IPS-NIHi7 (cell line): ENCODE measurements around the gene SNX15.
A peak's percentile ranks its signal among the peaks of the same experiment; 100 is the strongest.

Experiments
- DNase-seq: peaks from one replicate; pipeline ENCODE4 v3.0.0; 2012; ENCODE audit warnings: mixed read lengths; ENCODE audit errors: extremely low spot score

Gene SNX15

DNA sequence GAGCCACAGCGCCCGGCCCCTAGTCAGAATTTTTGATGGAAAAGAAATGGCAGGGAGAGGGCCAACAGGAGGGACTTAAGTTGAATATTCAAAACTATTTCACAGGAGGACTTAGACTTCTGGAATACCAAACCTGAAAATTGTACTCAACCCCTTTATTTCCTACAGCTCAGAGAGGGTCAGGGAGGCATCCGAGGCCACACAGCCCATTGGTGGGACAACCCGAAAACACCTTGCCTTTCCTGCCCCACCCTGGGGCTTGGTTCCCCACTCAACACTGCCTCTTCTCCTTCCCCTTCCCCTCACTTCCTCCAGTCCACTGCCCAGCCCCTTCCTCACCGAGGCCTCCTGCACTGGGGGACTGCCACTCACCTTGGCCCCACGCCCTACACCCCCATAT is 29.8 kb downstream of the SNX15 start:
- no peak for DNase-seq

DNA sequence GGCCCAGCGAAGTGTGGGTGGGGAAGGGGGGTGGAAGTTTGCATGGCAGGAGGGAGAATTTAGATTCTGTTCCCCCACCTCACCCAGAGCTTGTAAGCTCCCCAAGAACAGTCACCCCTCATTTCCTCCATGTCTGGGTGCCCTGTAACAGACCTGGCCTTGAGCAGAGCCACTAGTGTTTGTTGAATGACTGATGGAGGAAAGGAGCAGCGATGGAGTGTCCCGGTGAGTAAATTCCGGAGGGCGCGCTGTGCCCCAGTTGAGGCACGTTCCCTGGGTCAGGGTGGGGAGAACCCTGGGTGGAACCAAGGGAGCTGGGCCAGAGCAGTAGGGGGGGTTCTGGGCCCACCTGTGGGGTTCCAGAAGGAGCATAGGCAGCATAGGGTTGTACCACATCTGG is 30.3 kb downstream of the SNX15 start:
- no peak for DNase-seq

DNA sequence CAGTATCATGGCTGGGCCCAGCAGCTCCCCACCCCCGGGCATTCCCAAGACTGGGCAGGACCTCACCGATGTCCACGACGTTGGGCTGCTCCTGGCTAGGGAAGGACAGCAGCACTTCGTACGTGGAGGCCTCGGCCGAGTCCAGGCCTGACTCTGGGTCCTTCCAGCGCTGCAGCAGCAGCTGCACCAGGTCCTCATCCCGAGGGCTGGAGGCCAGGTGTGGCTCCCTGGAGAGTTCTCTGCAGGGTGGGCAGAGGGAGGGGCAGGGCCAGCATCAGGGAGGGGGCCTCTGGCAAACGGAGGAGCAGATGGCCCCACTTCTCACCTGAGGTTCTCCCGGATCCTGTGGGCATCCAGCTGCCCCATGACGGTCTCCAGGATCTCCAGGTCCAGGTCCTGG is 30.8 kb downstream of the SNX15 start:
- no peak for DNase-seq

DNA sequence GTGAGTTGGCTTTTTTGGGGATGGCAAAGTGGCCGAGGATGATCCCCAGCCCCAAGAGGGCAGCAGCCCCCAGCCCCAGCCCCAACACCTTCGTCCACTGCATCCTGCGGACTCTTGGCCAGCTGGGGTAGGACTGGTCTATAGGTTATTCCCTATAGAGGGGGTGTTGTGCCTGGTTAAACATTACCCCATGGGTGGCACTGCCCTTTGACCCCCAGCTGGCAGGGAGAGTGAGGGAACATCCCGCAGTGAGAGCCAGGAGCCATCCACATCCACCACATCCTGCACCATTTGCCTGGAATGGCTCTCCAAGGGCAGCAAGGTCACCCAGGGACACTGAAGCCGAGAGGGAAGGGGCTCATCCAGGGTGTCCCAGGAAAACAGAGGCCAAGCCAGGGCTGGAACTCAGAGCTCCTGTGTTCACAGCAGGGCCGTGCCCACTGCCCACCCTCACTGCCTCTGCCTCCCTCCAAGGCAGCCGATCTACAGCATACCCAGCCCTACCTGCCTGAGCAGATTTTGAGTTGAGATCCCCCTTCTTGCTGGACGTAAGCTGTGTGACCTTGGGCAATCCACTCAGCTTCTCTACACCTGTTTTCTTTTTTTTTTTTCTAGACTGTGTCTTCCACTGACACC is 31.3 kb downstream of the SNX15 start, which contains the start of gene NAALADL1:
Gene NAALADL1, minus strand, starts transcription at position 135 of the 636 bp plus-strand sequence. Its CDS starts 32 bp downstream, at position 103.
- no peak for DNase-seq

DNA sequence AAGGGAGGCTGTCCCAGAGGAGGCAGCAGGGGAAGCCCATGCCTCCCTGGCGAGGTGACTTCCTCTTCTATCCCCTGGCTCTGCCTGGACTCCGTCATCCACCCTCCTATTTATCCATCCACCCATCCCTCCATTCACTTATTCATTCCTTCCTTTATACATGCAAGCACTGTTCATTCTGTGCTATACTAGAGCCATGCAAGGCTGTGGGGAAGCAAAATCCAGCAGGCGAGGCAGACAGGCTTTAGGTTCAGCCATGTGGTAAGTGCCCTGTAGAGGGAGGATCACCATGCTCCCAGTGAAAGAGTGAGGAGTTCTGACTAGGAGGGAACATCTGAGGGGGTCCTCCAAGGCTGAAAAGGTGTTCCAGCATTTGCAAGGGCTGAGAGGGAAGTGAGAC is 32.3 kb downstream of the SNX15 start:
- no peak for DNase-seq

DNA sequence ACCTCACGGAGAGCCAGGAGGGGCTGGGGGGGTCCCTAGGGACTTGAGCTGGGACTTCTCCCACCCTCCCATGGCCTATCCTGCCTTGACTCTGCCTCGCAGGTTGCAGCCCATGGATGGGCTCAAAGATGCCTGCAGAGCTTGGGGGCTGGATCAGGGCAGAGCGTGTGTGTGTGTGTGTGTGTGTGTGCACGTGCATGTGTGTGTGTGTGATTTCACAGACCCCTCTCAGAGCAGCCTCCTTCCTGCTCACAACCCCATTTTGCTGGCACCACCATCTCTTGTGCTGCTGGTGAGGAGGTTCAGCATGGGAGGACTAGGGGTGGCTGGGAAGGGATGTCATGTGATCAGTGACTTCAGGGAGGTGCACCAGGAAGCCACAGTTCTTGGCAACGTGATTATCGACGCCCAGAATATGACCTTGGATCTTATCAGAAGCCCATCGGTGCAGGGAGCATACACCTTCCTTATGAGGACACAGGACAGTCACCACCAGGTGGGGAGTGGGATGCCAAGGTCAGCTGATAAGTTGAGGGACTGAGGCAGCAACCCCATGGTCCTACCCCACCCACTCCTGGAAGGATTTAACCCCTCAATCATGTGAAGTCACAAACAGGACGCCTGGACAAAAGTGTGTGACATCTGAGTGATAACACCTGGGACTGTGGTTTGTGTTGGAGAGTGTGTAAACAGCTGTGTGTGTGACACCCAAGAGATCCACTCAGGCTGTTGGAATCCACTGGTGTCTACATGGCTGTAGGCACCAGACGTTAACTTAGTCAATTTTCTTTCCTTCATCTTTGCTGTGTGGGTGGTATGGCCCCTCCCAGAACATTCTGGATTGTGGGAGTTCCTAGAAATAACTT is 33.0 kb downstream of the SNX15 start:
- no peak for DNase-seq

DNA sequence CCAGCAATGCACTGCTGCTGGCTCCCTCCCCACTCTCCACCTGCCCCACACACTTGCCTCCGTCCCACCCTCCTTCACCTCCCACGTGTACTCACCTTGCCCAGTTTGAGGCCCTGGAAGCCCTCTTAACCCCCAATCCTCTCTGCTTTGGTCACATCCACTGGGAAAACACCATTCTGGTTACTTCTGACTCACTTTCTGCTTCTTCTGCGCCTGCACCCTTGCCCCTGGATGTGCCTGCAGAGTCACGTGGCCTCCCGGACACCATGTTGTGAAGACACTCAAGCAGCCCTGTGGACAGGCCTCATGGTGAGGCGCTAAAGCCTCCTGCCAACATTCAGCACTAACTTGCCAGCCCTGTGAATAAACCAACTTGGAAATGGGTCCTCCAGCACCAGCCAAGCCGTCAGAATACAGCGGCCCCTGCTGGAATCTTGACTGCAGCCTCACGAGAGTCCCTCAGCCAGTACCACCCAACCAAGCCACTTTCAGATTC is 33.7 kb downstream of the SNX15 start:
- peak; percentile 83 for DNase-seq

DNA sequence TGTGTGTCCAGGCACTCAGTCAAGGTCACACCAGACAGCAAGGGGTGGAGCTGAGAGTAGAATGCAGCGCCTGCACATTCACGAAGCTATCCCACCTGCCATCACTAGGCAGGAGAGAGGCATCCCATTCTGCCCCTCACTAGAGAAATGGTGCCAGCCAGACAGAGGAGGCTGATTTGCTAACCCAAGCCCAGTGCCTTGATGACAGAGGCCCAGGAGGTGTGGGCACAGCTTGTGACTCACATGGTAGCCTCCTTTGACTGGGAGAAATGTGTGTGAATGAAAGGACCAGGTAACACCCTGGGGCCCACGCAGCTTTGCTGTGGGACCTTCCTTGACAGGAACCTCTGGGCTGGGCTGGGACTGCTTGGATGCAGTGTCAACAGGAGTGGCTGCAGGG is 36.3 kb downstream of the SNX15 start:
- no peak for DNase-seq

DNA sequence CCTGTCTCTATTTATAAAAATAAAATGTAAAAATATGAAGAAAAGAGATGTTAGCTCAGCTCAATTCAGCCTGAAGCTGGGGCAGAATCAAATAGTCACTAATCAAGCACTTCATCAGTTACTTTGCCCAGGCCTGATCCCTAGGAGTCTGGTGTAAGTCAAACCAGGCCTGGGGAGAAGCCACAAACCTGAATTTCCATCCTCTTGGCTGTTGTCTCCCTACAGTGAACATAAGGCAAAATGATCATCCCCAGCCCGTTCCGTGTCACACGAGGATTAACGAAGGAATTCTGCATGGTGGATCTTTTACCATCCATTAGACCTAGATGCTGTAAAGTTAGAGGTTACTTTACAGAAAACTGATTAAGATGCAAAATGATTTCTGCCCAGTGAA is 37.6 kb downstream of the SNX15 start:
- no peak for DNase-seq

DNA sequence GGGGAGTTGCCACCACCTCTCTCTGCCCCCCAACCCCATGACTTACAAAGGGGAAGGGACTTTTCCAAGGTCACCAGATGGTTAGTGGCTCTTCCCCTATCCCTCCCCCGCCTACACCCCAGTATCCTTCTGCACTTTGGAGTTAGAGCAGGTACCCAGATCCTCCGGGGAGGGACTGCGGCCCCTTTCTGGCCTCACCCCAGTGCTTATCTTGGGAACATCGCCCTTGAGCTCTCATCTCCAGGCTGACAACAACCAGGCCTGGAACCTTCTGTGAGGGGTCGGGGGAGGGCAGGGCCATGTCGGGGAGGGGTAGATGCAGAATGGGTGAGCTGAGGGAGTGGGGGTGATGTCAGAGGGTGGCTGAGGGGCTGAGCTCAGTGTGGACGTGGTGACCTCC is 38.6 kb downstream of the SNX15 start:
- no peak for DNase-seq

DNA sequence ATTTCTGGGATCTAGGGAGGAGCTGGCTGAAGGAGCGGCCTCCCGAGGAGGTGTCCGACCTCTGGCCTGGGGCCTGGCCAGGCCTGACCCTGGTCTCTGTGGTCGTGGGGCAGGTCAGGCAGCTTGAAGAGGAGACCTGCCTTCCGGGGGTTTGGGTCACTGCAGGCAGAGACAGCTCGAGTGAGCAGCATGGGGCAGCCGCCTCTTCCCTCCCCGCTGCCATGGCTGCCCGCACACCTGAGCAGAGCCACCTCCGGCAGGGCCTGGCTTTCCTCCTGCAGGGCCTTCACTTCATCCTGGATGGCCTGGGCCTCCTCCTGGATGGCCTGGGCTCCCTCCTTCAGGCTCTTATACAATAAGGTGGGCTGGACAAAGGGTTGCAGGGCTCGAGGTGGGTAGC is 39.1 kb downstream of the SNX15 start:
- DNase-seq, result no peak

DNA sequence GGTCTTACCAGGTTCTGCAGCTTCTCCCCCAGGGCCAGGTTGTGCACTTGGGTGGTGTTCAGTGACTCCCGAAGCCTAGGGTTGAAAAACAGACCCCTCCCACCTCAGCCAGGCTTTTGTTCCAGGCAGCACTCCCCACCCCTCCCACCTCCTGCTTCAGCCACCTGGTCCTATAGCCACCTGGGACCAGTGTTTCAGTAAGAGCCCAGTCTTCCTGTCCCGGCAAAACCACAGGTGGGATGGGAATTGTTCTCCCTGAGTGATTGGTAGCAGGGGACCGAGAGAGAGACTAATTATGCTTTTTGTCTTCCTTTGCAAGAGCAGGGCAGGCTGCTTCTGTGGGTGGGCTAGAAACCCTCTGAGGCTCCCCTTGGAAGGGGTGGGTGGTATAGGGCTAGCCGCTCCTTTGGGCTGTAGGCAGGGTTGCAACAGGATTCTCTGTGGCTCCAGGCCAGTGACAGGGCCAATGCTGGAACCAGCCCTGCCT is 39.6 kb downstream of the SNX15 start:
- peak; percentile 64 for DNase-seq

DNA sequence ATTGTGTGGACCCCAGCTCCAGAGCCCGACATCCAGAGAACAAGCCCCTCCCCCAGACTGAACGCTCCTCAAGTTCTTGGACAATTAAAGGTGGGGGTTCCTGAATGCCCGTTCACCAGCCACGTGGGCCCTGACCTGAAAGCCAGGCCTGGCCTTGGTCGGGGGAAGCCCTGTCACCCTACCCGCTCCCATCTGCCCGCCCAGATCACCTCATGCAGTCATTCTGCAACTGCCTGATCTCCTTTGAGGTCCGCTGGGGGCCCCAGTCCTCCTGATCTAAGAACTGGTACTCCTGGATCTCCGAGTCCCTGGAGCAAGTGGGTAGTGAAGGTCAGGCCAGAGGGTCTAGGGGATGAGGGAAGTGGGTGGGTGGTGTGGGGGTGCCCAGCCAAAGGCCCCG is 40.2 kb downstream of the SNX15 start:
- no peak for DNase-seq

DNA sequence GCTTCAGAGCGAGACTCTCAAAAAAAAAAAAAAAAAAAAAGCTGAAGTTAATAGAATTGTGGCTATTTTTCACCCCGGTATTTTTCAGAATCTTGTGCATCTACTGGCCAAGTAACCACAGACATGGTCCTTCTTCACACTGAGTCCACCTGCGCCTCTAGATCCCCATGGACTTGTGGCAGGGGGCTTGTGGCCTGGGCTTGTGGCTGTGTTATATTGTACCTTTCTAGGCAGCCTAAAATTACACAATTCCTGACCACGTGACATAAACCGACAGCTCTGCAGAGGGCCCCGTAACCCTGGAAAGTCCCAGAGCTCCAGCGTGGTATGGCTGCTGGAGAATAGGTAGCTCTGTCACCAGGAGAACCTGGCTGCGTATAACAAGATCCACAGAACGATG is 42.0 kb downstream of the SNX15 start:
- DNase-seq, result no peak

DNA sequence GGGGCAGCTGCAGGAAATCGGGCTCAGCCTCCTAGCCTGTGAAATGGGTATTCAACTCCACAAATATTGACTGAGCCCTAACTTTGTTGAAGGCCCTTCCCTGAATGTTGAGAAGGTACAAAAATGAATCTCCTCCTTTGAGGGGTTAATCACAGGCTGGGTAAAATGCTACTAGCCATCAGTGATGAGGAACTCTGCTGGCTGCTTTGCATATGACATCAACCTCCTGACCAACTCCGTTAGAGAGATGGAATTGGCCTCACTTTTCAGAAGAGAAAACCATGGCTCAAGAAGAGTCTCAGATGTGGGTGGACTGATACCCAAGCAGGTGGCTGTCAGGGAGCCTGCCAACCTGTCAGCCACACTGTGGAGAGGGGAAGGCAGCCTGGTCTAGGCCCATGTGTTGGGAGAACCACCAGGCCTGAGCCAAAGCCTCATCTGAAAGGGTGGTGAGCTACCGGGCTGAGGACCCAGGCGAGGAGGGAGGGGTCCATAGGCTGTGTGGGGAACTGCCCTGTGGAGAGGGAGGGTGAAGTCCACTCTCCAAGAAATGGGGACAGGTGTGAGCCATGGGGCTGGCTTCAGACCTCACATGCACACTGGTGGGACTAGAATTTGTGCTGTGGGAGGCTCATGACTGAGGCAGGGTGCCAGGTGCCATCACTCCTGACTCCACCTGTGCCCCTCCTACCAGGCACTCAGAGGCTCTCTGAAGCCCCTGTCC is 44.8 kb downstream of the SNX15 start:
- DNase-seq, result no peak

DNA sequence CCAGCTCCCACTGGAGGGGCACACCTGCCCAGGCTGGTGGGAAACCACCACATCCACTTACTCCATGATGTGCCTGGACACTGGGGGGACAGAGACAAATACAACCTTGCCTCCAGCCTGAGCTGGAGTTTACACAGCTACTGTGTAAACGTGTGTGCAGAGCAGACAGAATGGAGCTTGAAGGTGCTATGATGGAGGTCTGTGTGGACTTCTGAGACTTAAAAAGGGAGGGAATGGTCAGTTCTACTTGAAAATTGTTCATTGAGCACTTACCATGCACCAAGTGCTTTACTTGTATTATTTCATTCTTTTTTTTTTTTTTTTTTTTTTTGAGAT is 45.4 kb downstream of the SNX15 start:
- no peak for DNase-seq

DNA sequence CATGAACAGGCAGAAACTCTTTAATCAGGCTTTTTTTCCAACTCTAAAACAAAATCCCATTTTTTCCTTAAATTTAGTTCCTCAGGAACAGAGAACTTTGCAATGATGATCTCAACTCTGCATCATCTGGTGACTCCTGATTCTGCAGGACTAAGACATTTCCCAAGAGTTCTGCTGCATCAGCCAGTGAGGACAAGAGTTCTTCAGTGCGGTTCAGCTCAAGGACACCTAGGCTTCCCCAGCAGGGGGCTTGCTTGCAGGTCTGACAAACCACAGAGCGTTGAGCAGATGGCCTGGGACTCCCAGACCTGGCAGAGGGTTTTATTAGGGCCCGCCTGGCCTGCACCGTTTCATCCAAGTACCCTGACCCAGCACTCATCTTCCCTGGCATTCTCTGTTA is 50.2 kb downstream of the SNX15 start:
- peak; percentile 8 for DNase-seq

DNA sequence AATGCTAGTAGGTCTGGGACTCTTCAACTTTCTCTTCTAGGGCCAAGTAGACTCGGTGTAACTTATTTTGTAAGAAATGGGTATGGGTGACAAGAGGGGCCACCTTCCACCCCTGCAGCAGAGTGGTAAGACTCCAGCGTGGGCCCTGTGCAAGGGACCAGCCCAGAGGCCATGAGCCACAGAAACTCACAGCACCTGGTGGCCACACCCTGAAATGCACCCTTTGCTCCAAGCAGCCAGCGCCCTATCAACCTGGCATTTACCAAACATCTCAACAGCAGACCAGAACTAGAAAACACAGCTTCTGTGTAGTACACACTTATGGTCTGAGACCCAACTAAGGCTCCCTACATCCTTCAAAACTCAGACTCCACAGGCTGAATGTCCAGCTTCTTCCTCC is 50.9 kb downstream of the SNX15 start:
- DNase-seq, result peak; percentile 76

DNA sequence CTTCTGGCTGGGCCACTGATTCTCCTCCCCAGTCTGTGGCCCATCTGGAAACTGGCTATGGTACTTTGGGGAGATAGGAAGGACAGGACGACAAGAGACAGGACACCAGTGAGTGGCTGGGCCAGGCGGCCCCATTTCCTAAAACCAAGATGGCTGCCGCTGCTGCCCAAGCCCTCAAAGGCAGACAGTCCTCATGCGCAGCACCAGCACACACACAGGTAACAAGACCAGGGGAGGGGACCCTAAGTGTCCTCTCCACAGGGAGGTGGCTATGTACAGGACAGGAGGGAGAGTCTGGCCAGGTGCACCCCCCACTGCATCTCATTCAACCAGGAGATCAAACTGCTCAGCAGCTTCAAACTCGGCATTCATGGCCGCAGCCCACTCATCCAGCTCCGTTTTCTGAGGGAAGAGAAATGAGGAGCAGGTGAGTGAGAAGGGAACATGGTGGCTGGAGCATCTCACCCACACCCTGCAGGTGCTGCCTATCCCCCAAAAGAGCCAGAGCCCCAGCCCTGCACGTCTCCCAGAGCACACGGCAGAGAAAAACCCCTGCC is 51.6 kb downstream of the SNX15 start:
- DNase-seq, result no peak

DNA sequence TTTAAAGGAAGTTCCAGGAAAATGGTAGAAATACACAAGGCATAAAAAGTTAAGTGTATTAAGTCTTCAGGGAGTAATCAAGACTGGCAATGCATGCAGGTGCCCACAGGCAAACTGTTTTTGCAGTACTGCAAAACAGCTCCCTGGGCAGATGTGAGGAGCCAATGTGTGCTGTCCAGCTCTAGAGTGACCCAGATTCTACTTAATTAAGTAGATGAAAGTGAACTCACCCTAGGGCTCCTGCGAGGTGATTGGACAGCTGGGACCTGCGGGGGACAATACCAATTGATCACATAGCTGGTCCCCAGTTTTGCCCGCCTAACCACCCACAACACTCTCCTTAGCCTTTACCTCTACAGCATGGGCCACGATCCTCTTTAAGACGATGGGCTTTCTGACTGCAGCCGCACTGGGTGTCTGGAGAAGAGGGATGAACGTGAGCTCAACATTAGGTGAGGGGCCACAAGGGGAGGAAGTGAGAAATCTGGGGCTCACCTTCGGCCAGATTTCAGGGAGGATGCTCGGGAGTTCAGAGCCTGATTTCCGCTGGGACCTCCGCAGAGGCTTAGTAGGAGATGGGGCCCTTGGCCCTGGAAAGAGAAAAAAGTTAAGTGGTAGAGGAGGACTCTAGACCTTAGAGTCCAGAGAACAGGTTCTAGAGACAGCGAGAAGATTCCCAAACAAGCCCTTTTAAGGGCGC is 56.0 kb downstream of the SNX15 start:
- DNase-seq, result no peak

DNA sequence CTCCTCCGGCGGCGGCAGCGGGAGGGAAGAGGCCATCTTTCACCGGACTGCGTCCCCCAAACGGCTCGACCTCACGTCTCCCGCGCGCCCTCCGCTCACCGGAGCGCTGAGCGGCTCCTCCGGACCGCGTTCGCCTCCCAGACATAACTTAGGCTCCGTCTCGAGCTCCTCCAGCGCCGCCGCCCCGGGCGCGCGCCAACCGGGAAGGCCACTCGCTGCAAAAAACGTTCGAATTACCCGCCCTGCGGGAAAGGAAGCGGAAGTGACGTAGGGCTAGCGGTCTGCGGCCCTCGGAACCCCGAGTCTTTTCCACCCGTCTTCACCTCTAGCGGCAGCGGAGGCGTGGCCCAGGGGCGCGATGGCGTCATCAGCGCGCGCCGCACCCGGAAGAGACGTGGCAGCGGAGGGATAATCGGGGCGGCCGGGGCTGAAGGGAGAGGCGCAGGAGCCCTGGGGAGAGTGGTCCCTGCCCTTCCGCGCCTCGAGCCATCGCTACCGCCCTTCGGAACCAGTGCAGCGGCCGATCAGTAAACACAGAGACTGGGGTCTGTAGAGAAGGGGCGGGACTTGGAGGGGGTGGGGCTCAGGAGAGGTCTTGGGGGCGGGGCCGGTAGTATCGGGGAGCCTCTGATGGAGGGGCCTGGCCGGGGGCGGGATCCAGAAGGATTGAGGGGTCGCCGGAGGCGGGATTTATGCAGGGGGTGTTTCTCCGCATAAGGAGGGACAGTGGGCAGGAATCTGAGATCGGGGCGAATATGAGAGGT is 56.8 kb downstream of the SNX15 start, which contains the start of the genes CDCA5 and ZFPL1:
Gene CDCA5, minus strand, starts transcription at position 207 of the 764 bp plus-strand sequence. Its CDS starts 62 bp downstream, at position 145.
Gene ZFPL1, plus strand, starts transcription at position 389 of the 764 bp plus-strand sequence. CDS start 477 bp downstream, outside the sequence.
- DNase-seq, result peak; percentile 99
